ENCODE data around the gene CNTNAP4. TPM values are rescaled to one million over a fixed set of nuclear protein-coding genes. Genes with fewer than 3 reads are reported as not detected.

Gene CNTNAP4
- total RNA-seq, 2 donors from 2014 or later, result not detected

DNA sequence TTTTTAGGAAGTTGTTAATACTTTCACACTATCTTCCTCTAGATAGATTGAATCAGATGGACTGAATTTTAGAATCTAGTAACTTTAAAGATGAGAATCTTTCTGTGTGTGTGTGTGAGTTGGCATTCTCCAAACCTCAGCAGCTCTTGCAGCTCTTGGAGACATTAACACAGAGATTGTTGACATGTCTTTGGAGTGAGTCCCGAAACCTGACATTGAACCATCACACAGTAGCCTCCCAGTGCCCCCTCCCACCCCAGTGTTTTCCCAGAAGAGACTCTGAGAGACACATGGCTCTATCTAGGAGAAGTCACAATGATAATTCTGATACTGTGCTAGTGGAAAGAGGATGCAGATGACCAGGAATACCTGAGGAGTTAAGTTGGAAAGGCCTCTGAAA lies 103.9 kb downstream of the CNTNAP4 start:
- TF ChIP-seq, protein P1, sequence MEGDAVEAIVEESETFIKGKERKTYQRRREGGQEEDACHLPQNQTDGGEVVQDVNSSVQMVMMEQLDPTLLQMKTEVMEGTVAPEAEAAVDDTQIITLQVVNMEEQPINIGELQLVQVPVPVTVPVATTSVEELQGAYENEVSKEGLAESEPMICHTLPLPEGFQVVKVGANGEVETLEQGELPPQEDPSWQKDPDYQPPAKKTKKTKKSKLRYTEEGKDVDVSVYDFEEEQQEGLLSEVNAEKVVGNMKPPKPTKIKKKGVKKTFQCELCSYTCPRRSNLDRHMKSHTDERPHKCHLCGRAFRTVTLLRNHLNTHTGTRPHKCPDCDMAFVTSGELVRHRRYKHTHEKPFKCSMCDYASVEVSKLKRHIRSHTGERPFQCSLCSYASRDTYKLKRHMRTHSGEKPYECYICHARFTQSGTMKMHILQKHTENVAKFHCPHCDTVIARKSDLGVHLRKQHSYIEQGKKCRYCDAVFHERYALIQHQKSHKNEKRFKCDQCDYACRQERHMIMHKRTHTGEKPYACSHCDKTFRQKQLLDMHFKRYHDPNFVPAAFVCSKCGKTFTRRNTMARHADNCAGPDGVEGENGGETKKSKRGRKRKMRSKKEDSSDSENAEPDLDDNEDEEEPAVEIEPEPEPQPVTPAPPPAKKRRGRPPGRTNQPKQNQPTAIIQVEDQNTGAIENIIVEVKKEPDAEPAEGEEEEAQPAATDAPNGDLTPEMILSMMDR (IDR thresholded peaks at IDR 0.05), result no peak
- Histone ChIP-seq H3K4me3 (no peak overlapping the region), H3K9me3 (no peaks in the 10 kb centered on the region), H3K27me3 (no peaks in the 10 kb centered on the region), H3K27ac (no peak overlapping the region), H3K4me1 (no peaks in the 10 kb centered on the region), H3K36me3 (no peaks in the 10 kb centered on the region)
- DNase-seq (ENCODE audit: low spot score), result no peak

DNA sequence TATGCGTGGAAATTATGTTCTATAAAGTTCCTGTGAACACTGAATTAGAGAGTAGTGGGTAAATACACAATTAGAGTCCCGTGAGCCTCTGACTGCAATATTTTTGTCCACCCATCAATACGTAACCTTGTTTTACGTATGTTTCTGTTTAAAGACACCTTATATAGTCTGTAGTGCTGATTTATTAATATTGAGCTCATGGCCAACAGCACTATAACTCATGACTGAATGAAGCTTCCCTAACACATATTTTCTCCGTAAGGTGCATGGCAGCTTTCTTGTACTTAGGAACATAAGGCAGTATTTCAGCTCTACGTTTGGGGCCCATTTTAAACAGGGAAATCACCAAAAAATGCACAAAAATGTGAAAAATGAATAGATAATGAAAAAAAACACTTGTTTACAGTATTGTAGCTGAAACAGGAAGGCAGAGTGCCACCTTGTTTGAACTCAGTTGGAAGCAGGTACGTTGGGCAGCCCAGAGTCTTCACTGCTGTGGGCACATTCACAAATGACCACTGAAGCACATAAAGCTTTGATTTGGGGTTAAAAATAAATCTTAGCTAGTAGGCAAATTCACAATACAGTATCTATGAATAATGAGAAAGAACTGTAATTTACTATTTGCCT lies 108.5 kb downstream of the CNTNAP4 start:
- no peak for DNase-seq (ENCODE audit: low spot score)
- H3K27me3 ChIP-seq, result no peaks in the 10 kb centered on the region
- H3K9me3 ChIP-seq, result no peaks in the 10 kb centered on the region
- no peak overlapping the region for H3K27ac ChIP-seq
- H3K4me3 ChIP-seq, result no peak overlapping the region
- H3K36me3 ChIP-seq, result no peaks in the 10 kb centered on the region
- TF ChIP-seq, protein P1 (IDR thresholded peaks at IDR 0.05), result no peak
- H3K4me1 ChIP-seq, result no peaks in the 10 kb centered on the region

DNA sequence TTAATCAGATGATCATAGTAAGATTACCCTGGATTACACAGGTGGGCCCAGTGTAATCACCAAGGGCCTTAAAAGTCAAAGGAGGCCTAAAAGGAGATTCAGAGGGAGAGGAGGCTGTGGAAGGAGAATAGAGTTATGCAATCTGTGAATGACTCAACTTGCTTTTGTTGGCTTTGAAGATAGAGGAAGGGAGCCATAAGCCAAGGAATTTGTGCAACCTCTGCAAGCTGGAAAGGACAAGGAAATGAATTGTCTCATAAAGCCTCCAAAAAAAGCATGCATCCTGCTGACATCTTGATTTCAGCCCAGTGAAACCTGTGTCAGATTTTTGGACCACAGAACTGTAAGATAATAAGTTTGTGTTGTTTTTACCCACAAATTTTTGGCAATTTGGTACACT lies 109.6 kb downstream of the CNTNAP4 start:
- no peak for DNase-seq (ENCODE audit: low spot score)
- H3K9me3 ChIP-seq, result no peaks in the 10 kb centered on the region
- no peaks in the 10 kb centered on the region for H3K27me3 ChIP-seq
- H3K4me1 ChIP-seq, result no peaks in the 10 kb centered on the region
- H3K4me3 ChIP-seq, result no peak overlapping the region
- TF ChIP-seq, protein P1 (IDR thresholded peaks at IDR 0.05), result no peak
- H3K36me3 ChIP-seq, result no peaks in the 10 kb centered on the region
- H3K27ac ChIP-seq, result no peak overlapping the region

DNA sequence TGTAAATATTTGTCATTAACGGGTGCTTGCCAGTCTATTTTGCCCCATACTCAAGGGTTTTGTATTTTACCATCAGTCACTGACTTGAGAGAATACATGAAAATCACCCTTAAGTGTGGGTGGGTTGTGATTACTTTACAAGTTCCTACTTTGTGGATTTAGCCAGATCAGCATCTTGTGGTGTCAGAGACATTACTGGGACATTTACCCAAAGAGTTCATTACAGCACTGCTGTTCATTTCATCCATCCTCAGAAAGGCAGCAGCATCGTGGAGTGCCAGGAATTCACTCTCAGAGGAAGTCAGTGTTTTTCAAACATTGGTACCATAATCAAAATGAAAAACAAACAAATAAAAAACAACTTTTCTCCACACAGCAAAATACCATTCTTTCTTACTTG lies 110.8 kb downstream of the CNTNAP4 start:
- no peaks in the 10 kb centered on the region for H3K9me3 ChIP-seq
- H3K4me3 ChIP-seq, result no peak overlapping the region
- H3K4me1 ChIP-seq, result no peaks in the 10 kb centered on the region
- H3K36me3 ChIP-seq, result no peaks in the 10 kb centered on the region
- no peak for DNase-seq (ENCODE audit: low spot score)
- H3K27ac ChIP-seq, result no peak overlapping the region
- H3K27me3 ChIP-seq, result no peaks in the 10 kb centered on the region
- TF ChIP-seq, protein P1 (IDR thresholded peaks at IDR 0.05), result no peak

DNA sequence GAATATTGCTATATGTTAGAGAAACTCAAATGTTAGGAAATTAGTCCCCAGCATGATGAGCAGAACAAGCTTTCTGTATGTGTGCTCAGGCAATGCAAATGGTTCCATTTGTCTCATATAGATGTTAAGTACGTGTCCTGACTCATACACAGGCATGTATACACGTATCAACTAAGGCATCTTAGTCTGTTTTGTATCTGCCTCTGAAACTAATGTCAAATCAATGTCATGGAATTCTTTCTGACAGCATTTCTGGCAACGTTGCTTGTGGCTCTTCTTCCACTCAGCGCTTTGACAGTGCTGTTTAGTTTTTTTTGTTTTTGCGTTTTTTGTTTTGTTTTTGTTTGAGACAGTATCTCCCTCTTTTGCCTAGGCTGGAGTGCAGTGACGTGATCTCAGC lies 111.9 kb downstream of the CNTNAP4 start:
- H3K4me1 ChIP-seq, result no peaks in the 10 kb centered on the region
- no peaks in the 10 kb centered on the region for H3K9me3 ChIP-seq
- DNase-seq (ENCODE audit: low spot score), result no peak
- H3K36me3 ChIP-seq, result no peaks in the 10 kb centered on the region
- no peak overlapping the region for H3K4me3 ChIP-seq
- no peaks in the 10 kb centered on the region for H3K27me3 ChIP-seq
- TF ChIP-seq, protein P1 (IDR thresholded peaks at IDR 0.05), result no peak
- H3K27ac ChIP-seq, result no peak overlapping the region

DNA sequence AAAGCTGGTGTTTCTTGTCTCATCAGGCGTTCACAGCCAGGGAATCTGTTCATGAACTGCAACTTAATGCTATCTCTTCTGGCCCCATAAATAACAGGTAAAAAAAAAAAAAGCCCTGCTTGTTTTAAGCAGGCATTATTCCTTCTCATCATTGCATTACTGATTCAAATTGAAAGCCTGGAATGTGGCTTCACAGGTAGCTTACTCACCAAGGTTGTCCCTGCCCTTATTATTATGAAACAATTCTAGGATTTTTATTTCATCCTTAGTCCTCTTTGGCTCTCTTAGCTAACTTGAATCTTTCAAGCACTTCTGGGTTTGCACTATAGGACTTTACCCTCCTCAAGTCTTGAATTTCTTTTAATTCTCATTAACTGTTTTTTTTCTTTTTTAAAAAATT lies 113.3 kb downstream of the CNTNAP4 start:
- TF ChIP-seq, protein P1 (IDR thresholded peaks at IDR 0.05), result no peak
- no peaks in the 10 kb centered on the region for H3K36me3 ChIP-seq
- no peak for DNase-seq (ENCODE audit: low spot score)
- no peaks in the 10 kb centered on the region for H3K9me3 ChIP-seq
- H3K4me1 ChIP-seq, result no peaks in the 10 kb centered on the region
- no peaks in the 10 kb centered on the region for H3K27me3 ChIP-seq
- no peak overlapping the region for H3K27ac ChIP-seq
- H3K4me3 ChIP-seq, result no peak overlapping the region

Measured in right atrium auricular region (tissue), 2 donors.